ENCODE results near the gene GRID1. TPM values are rescaled to one million over a fixed set of nuclear protein-coding genes. Genes with fewer than 3 reads are reported as not detected.

The GRID1 gene
- total RNA-seq, 1 donor from 2014 or later, result 1.1 TPM

DNA sequence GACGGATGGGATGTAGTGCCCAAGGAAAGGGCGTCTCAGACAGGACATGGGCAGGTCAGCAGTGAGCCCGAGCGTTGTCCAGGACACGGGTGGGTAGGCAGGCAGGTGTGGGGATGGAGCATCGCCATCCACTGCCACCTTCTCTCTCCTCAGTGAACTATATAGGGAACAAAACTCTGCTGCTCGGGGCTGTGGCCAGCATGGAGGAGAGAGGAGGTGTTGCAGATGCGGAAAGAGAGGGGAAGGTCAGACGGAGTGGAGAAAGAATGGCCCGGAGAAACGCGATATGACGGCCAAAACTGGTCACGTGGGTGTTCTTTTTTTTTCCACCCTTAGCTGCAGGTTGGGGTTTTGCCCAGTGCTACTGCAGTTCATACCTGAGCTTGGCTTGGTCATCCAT lies 71.2 kb downstream of the GRID1 start:
- Mint-ChIP-seq H3K9me3 (no peaks in the 10 kb centered on the region), H3K4me3 (no peak overlapping the region), H3K4me1 (no peaks in the 10 kb centered on the region), H3K27ac (ENCODE audit: unreplicated experiment) (no peak overlapping the region), H3K27me3 (ENCODE audit: low read depth) (peaks cover 16% of the 10 kb centered on the region), H3K36me3 (ENCODE audit: low read depth) (no peaks in the 10 kb centered on the region)
- DNase-seq (ENCODE audit: low read depth, low spot score), result no peak
- TF ChIP-seq, protein P1, sequence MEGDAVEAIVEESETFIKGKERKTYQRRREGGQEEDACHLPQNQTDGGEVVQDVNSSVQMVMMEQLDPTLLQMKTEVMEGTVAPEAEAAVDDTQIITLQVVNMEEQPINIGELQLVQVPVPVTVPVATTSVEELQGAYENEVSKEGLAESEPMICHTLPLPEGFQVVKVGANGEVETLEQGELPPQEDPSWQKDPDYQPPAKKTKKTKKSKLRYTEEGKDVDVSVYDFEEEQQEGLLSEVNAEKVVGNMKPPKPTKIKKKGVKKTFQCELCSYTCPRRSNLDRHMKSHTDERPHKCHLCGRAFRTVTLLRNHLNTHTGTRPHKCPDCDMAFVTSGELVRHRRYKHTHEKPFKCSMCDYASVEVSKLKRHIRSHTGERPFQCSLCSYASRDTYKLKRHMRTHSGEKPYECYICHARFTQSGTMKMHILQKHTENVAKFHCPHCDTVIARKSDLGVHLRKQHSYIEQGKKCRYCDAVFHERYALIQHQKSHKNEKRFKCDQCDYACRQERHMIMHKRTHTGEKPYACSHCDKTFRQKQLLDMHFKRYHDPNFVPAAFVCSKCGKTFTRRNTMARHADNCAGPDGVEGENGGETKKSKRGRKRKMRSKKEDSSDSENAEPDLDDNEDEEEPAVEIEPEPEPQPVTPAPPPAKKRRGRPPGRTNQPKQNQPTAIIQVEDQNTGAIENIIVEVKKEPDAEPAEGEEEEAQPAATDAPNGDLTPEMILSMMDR (conservative IDR thresholded peaks at IDR 0.05), result no peak

DNA sequence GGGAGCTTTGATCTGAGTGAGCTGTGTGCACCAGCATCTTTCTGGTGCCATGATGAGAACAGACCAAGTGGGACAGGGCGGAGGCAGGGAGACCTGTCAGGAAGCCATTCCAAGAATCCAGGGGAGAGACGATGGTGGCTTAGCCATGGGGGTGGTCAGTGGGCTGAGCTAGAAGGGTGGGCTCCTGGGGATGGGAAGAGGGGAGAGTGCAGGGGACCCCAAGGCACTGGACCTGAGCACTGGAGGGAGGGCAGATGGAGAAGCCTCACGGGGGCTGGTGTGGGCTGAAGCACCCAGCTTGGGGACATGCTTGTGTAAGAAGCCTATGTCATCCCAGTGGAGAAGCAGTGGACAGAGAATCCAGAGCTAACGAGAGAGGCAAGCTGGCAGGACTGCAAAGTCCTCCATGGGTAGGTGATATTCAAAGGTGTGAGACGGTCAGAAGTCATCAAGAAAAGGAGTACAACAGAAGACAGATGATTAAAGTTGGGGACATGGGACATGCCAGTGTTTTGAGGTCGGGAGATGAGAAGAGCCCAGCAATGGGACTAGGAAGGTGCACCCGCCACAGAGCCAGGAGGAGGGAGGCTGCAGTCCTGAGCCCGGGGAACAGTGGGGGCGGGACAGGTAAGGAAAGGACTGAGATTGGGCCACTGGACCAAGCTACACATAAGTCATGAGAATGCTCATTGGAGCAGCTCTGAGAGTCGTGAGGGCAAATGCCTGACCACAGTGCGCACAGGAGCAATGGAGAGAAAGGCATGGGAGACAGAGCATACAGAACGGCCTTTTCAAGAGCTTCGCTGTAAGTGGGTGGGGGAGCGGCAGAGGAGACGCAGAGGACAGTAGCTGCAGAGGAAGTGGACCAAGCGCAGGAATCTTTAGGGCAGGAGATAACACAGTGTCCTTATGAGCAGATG lies 72.0 kb downstream of the GRID1 start:
- Mint-ChIP-seq H3K9me3 (no peaks in the 10 kb centered on the region), H3K27me3 (ENCODE audit: low read depth) (peaks cover 16% of the 10 kb centered on the region), H3K4me1 (no peaks in the 10 kb centered on the region), H3K4me3 (no peak overlapping the region), H3K36me3 (ENCODE audit: low read depth) (no peaks in the 10 kb centered on the region), H3K27ac (ENCODE audit: unreplicated experiment) (no peak overlapping the region)
- TF ChIP-seq, protein P1 (conservative IDR thresholded peaks at IDR 0.05), result no peak
- DNase-seq (ENCODE audit: low read depth, low spot score), result no peak

DNA sequence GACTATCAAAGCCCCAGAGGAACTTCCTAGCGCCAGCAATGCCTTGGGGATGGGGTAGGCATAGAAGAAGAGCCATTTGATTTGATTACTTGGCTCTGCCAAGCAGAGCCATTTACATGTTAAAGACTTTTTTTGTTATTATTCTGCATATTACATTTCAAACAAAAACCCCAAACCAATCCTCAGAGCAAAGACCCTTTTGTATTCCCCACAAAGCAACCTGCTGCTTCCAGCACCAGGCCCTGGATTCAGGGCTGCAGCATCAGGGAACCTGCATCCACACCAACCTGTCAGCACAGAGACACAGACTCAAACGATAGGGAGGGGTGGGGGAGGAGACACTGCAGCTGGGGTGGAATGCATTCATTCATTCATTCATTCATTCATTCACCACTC lies 73.2 kb downstream of the GRID1 start:
- Mint-ChIP-seq H3K27ac (ENCODE audit: unreplicated experiment) (no peak overlapping the region), H3K9me3 (no peaks in the 10 kb centered on the region), H3K36me3 (ENCODE audit: low read depth) (no peaks in the 10 kb centered on the region), H3K4me1 (no peaks in the 10 kb centered on the region), H3K27me3 (ENCODE audit: low read depth) (peaks cover 18% of the 10 kb centered on the region), H3K4me3 (no peak overlapping the region)
- DNase-seq (ENCODE audit: low read depth, low spot score), result no peak
- TF ChIP-seq, protein P1 (conservative IDR thresholded peaks at IDR 0.05), result no peak

DNA sequence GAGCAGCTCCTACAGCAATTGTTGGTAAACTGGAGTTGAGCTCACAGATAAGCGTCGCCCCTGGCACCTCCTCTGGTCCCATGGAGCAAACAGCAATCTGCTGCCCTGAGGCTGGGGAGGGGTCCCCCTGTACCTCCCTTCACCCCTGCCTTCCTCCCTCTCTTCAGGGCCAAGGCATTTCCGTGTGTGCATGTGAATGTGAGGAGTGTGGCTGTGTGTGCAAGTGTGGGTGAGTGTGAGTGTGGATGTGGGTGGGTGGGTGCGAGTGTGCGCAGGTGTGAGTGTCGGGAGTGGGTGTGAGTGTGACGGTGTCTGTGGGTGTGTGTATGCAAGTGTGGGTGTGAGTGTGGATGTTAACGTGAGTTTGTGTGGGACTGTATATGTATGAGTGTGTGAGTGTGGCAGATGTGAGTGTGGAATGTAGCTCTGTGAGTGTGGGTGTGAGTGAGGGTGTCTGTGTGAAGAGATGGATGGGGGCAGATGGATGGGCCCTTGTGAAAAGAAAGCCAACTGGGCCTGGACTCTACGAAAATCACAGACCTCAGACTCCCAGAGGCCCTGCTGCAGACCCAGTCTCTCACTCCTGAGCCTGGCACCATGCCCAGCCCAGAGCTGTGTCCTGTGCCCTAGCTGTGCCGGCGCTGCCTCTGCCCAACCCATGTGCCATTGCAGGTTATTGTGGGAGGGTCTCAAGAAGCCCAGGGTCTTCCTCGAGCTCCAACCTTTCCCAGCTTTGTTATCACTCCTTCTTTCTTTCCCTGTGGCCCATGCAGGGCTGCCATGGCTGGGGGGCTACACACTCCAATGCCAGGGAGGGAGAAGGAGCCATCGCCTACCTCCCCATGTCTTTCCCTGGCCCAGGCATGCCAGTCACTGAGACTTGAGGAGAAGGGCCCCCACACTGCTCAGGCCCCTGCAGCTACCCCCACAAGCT lies 73.9 kb downstream of the GRID1 start:
- Mint-ChIP-seq H3K4me3 (no peak overlapping the region), H3K27ac (ENCODE audit: unreplicated experiment) (no peak overlapping the region)

More for the DNA sequence above, 73.9 kb downstream of the GRID1 start:
- Mint-ChIP-seq H3K27me3 (ENCODE audit: low read depth) (peaks cover 16% of the 10 kb centered on the region), H3K9me3 (no peaks in the 10 kb centered on the region), H3K36me3 (ENCODE audit: low read depth) (no peaks in the 10 kb centered on the region), H3K4me1 (no peaks in the 10 kb centered on the region)
- TF ChIP-seq, protein P1 (conservative IDR thresholded peaks at IDR 0.05), result no peak
- DNase-seq (ENCODE audit: low read depth, low spot score), result no peak

Measured in neural crest cell (in vitro differentiated cells).